Stimulated activated CD4-positive, alpha-beta T cell treated with anti-CD3 and anti-CD28 coated beads, TNF-alpha, amount 100 ng/mL, for 48 hours (primary cell): ENCODE measurements around the gene TPD52L3.
A peak's percentile ranks its signal among the peaks of the same experiment; 100 is the strongest.

Experiments
- DNase-seq, 3 donors: peaks; one replicate each; pipeline ENCODE4 v3.0.0-alpha.2; 2020; ENCODE audit warnings: low read depth in 3 of 3

The TPD52L3 gene

DNA sequence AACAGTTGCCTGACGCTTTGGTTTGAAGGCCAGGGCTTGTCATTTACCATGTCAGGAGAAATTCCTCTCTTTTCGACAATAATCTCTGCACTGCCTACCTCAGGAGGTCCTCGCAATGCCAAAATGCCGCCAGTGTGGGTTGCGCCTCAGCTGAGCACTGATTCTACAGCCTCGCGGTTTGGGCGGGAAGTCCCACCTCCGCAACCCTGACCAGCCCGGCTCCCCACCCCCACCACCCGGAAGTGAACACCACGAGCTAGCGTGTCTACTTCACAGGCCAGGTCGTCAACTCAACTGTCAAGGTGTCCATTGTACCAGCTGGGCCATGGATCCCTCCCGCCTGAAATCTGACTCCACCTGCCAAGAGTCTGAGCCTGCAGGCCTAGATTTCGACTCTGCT is at the start of gene TPD52L3:
TPD52L3 (plus strand) TSS at position 273 of the 400 bp plus-strand sequence. CDS start 221 bp downstream, outside the sequence.
- DNase-seq = no peak

DNA sequence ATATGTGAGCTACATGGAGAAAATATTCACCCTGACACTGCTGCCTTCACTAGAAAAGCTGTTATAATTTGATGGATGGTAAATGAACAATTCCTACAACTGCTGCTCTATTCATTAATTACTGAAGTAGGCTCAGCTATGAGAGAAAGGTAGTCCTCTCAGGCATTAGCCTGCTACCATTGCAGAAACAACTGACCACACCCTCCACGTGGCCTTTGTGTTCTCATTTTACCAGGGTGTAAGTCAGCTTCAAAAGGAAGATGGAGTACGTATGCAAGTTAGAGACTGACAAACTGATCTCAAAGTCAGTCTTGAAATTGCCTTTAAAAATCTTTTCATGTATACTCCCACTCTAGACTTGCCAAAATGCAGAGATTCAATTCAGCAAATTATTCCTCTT is 26.3 kb upstream of the TPD52L3 start:
- DNase-seq = no peak

GRCh38 chr9:6302417-6302816 is 25.8 kb upstream of the TPD52L3 start:
- DNase-seq = no peak

GRCh38 chr9:6304232-6304631 is 23.9 kb upstream of the TPD52L3 start:
- no peak for DNase-seq

- DNase-seq = no peak
Observed at GRCh38 chr9:6305954-6306563, 22.1 kb upstream of the TPD52L3 start.

DNA sequence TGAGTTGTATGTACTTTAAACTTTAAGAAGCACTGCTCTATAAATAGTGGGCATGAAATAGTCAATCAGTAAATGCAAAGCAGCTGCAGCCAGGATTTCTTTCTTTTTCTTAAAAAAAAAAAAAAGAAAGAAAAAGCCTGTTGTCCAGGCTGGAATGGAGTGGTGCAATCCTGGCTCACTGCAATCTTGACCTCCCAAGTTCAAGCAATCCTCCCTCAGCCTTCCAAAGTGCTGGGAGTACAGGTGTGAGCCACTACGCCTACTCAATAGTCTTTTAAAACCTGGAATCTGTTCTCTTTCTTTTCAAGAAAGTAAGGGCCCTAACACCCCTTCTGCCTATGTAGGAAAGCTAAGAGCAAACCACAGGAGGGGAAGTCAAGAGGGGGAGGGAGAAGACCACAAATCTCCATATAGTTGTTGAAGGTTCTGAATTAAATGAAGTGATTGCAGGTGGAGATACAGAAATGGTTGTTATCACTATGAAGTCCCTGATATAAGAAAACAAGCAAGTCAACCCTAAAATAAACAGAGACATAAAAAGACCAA is 20.6 kb upstream of the TPD52L3 start:
- DNase-seq = no peak

GRCh38 chr9:6330958-6331634 is 2.9 kb downstream of the TPD52L3 start:
- no peak for DNase-seq

- DNase-seq = no peak
Observed at GRCh38 chr9:6334305-6334704, 6.1 kb downstream of the TPD52L3 start.

DNA sequence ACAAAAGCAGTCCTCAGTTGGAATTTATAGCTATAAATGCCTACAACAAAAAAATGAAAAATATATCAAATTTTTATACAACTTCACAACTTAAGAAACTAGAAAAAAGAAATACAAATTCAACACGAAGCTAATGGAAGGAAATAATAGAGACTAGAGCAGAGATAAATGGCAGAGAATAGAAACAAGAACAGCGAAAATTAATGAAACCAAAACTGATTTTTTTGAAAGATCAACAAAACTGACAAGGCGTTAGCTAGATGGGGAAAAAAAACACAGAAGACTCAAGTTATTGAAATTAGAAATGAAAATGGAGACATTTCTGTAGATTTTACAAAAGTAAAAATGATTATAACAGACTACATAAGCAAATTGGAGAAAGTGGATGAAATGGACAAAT is 20.6 kb downstream of the TPD52L3 start:
- no peak for DNase-seq

DNA sequence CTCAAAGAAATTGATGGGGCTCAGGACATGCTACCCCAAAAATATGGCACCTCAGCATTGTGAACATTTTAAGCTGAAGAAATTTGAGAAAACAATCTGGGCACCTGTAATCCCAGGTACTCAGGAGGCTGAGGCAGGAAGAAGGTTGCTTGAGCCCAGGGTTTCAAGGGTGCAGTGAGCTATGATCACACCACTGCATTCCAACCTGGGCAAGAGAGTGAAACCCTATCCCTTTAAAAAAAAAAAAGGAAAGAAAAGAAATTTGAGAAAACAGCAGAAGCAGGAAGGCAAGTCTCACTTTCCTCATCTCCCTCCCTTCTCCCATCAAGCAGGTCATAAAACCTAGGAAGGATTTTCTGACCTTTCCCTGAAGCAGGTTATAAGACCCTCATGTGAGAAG is 23.6 kb downstream of the TPD52L3 start:
- no peak for DNase-seq

- peak; percentile 2 to 3 (median 3) for DNase-seq
Observed at GRCh38 chr9:6354072-6354686, 26.0 kb downstream of the TPD52L3 start.

DNA sequence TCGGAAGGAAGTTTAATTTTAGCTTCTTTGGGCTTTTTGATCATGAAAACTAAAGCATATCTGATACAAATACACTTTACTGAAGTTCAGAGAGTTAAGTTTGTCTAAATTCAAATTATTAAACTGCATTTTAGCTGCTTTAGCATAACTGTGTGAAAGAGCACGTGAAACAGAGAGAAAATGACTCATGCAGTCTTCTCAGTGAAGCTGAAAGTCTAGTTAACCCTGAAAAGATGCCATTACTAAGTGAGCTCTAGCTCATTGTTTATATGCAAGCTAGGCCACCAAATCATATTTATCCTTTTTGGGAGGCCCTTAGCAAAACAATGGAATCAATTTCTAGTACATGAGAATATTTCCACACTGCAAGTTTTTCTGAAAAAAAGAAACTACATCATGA is 27.6 kb downstream of the TPD52L3 start:
- no peak for DNase-seq

DNA sequence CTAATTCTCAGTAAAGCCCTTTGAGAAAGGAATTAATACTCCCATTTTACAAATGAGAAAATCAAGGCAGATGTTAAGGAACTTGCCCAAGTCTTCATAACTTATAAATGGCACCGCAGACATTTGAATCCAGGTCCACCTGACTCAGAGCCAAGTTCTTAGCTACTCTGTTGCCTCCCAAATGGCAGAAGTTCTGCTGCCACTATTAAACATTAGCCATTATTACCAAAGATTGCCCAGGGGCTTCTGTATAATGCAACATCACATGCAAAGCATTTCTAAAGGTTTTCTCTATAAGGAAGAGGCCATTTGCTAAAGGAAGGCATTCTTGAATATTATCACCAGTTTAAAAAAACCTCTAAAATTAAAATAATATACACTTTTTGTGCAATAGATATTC is 28.3 kb downstream of the TPD52L3 start:
- DNase-seq = no peak

GRCh38 chr9:6356904-6357303 is 28.7 kb downstream of the TPD52L3 start:
- DNase-seq = no peak

- DNase-seq = no peak
Observed at GRCh38 chr9:6367128-6367890, 39.1 kb downstream of the TPD52L3 start.

- no peak for DNase-seq
Observed at GRCh38 chr9:6368831-6369230, 40.7 kb downstream of the TPD52L3 start.
